Neural cell (in vitro differentiated cells): Measurements from ENCODE around the gene PTGER1. TPM values are rescaled to one million over a fixed set of nuclear protein-coding genes. Genes with fewer than 3 reads are reported as not detected.

Experiments used
- H2AFZ ChIP-seq: fragments of 200-600, 300-800 bp; sonication (generic), shearing (Covaris generic); 2 replicates; pipeline ENCODE4 v1.6.0; 2014; ENCODE audit warnings: low read depth, mild to moderate bottlenecking, antibody characterized with exemption, low read length, moderate library complexity
- H3F3A ChIP-seq: fragments of 200-600 bp; shearing (Covaris generic); 2 replicates; pipeline ENCODE4 v1.6.1; 2016; ENCODE audit warnings: mild to moderate bottlenecking, moderate library complexity, mixed read lengths, antibody characterized with exemption, low read length; ENCODE audit not compliant: insufficient read depth, poor library complexity, severe bottlenecking
- H3K27ac ChIP-seq: fragments of 200-600, 300-800 bp; sonication (generic), shearing (Covaris generic); 2 replicates; pipeline ENCODE4 v1.5.1; 2014; ENCODE audit warnings: mild to moderate bottlenecking, low read length, moderate library complexity
- H3K27me3 ChIP-seq: fragments of 300-800, 200-600 bp; sonication (generic), shearing (Covaris generic); 2 replicates; pipeline ENCODE4 v1.6.0; 2014; ENCODE audit warnings: mild to moderate bottlenecking, low read depth, low read length, moderate library complexity; ENCODE audit not compliant: insufficient read depth
- H3K36me3 ChIP-seq: fragments of 300-800, 200-600 bp; sonication (generic), shearing (Covaris generic); 2 replicates; pipeline ENCODE4 v1.5.1; 2014; ENCODE audit warnings: mild to moderate bottlenecking, antibody characterized with exemption, low read length, moderate library complexity; ENCODE audit not compliant: insufficient read depth
- H3K4me2 ChIP-seq: fragments of 300-800, 200-600 bp; sonication (generic), shearing (Covaris generic); 2 replicates; pipeline ENCODE4 v1.6.0; 2014; ENCODE audit warnings: mild to moderate bottlenecking, low read length
- H3K4me3 ChIP-seq: fragments of 300-800, 200-600 bp; sonication (generic), shearing (Covaris generic); 2 replicates; pipeline ENCODE4 v1.5.1; 2014; ENCODE audit warnings: mild to moderate bottlenecking, low read length, moderate library complexity
- H3K79me2 ChIP-seq: fragments of 200-600 bp; shearing (Covaris generic); replicated peaks from 2 replicates; pipeline ENCODE4 v1.6.0; 2014; ENCODE audit warnings: mild to moderate bottlenecking, low read length, moderate library complexity; ENCODE audit not compliant: insufficient read depth
- H3K9ac ChIP-seq: fragments of 300-800, 200-600 bp; sonication (generic), shearing (Covaris generic); 2 replicates; pipeline ENCODE4 v1.6.1; 2016; ENCODE audit warnings: mild to moderate bottlenecking, low read length, mixed read lengths
- H3K9me2 ChIP-seq: fragments of 200-600 bp; shearing (Covaris generic); 2 replicates; pipeline ENCODE4 v1.6.1; 2016; ENCODE audit warnings: mild to moderate bottlenecking, low read length, mixed read lengths; ENCODE audit not compliant: insufficient read depth
- H3K9me3 ChIP-seq: fragments of 200-600, 300-800 bp; sonication (generic), shearing (Covaris generic); 2 replicates; pipeline ENCODE4 v1.6.1; 2016; ENCODE audit warnings: mild to moderate bottlenecking, mixed run types, low read length, moderate library complexity, mixed read lengths
- H4K20me1 ChIP-seq: fragments of 200-600 bp; shearing (Covaris generic); 2 replicates; pipeline ENCODE4 v1.6.1; 2016; ENCODE audit warnings: mild to moderate bottlenecking, mixed run types; ENCODE audit not compliant: insufficient read depth
- CTCF ChIP-seq: fragments of 450-650 bp; IDR thresholded peaks from 2 replicates; pipeline ENCODE4 v1.5.1; 2014; ENCODE audit warnings: antibody characterized with exemption, mild to moderate bottlenecking, moderate library complexity; ENCODE audit not compliant: poor library complexity, severe bottlenecking
- EP300 ChIP-seq: fragments of 450-650 bp; conservative IDR thresholded peaks from 2 replicates; pipeline ENCODE4 v1.6.1; 2014; ENCODE audit warnings: antibody characterized with exemption, mild to moderate bottlenecking, moderate library complexity; ENCODE audit not compliant: poor library complexity, severe bottlenecking
- EZH2 ChIP-seq: fragments of 200-600, 300-800 bp; shearing (Covaris generic), sonication (generic); IDR thresholded peaks from 2 replicates; pipeline ENCODE4 v1.6.1; 2014; ENCODE audit warnings: antibody characterized with exemption, low read length, borderline replicate concordance, mild to moderate bottlenecking; ENCODE audit not compliant: insufficient read depth, poor library complexity, severe bottlenecking
- MXI1 ChIP-seq: fragments of 450-650 bp; conservative IDR thresholded peaks from 2 replicates; pipeline ENCODE4 v1.6.1; 2014; ENCODE audit warnings: antibody characterized with exemption, mild to moderate bottlenecking; ENCODE audit not compliant: poor library complexity, severe bottlenecking
- POLR2AphosphoS5 ChIP-seq: IDR thresholded peaks from 2 replicates; pipeline ENCODE4 v1.6.1; 2012
- RAD21 ChIP-seq: fragments of 450-650 bp; conservative IDR thresholded peaks from 2 replicates; pipeline ENCODE4 v1.6.1; 2014; ENCODE audit warnings: antibody characterized with exemption, mild to moderate bottlenecking, moderate library complexity
- SMC3 ChIP-seq: fragments of 450-650 bp; conservative IDR thresholded peaks from 2 replicates; pipeline ENCODE4 v1.6.1; 2014; ENCODE audit warnings: antibody characterized with exemption, mild to moderate bottlenecking, moderate library complexity; ENCODE audit not compliant: poor library complexity
- TAF1 ChIP-seq: IDR thresholded peaks from 2 replicates; pipeline ENCODE4 v1.6.1; 2012; ENCODE audit warnings: low read depth
- polyA plus RNA-seq: library from polyadenylated mRNA; depleted of rRNA; stranded (reverse); fragments of >200 nt; gene quantifications from 2 replicates; pipeline ENCODE4 v1.2.3, GENCODE V29; 2014
- TF ChIP-seq, protein P1 (sequence below): IDR thresholded peaks from 2 replicates; pipeline ENCODE4 v1.6.1; 2012; ENCODE audit warnings: borderline replicate concordance

Gene PTGER1
- polyA plus RNA-seq, 1 donor from 2014 or later: not detected

- Histone ChIP-seq H3K36me3 (peaks cover 9% of the 10 kb centered on the region), H4K20me1 (no peaks in the 10 kb centered on the region), H3K9me3 (no peaks in the 10 kb centered on the region), H3K9me2 (no peaks in the 10 kb centered on the region), H3K27me3 (no peaks in the 10 kb centered on the region), H3F3A (no peaks in the 10 kb centered on the region), H3K4me2 (no peak overlapping the region), H3K9ac (no peak overlapping the region), H3K4me3 (no peak overlapping the region), H3K79me2 (no peaks in the 10 kb centered on the region), H3K27ac (no peak overlapping the region), H2AFZ (no peak overlapping the region)
- TF ChIP-seq TAF1 (no peak), MXI1 (no peak), CTCF (no peak), RAD21 (no peak), POLR2AphosphoS5 (no peak), EZH2 (no peak), SMC3 (no peak), EP300 (no peak)
- TF ChIP-seq, protein P1, sequence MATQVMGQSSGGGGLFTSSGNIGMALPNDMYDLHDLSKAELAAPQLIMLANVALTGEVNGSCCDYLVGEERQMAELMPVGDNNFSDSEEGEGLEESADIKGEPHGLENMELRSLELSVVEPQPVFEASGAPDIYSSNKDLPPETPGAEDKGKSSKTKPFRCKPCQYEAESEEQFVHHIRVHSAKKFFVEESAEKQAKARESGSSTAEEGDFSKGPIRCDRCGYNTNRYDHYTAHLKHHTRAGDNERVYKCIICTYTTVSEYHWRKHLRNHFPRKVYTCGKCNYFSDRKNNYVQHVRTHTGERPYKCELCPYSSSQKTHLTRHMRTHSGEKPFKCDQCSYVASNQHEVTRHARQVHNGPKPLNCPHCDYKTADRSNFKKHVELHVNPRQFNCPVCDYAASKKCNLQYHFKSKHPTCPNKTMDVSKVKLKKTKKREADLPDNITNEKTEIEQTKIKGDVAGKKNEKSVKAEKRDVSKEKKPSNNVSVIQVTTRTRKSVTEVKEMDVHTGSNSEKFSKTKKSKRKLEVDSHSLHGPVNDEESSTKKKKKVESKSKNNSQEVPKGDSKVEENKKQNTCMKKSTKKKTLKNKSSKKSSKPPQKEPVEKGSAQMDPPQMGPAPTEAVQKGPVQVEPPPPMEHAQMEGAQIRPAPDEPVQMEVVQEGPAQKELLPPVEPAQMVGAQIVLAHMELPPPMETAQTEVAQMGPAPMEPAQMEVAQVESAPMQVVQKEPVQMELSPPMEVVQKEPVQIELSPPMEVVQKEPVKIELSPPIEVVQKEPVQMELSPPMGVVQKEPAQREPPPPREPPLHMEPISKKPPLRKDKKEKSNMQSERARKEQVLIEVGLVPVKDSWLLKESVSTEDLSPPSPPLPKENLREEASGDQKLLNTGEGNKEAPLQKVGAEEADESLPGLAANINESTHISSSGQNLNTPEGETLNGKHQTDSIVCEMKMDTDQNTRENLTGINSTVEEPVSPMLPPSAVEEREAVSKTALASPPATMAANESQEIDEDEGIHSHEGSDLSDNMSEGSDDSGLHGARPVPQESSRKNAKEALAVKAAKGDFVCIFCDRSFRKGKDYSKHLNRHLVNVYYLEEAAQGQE: no peak
These were observed 28.7 kb downstream of the PTGER1 start for GRCh38 chr19:14446336-14447036.

DNA sequence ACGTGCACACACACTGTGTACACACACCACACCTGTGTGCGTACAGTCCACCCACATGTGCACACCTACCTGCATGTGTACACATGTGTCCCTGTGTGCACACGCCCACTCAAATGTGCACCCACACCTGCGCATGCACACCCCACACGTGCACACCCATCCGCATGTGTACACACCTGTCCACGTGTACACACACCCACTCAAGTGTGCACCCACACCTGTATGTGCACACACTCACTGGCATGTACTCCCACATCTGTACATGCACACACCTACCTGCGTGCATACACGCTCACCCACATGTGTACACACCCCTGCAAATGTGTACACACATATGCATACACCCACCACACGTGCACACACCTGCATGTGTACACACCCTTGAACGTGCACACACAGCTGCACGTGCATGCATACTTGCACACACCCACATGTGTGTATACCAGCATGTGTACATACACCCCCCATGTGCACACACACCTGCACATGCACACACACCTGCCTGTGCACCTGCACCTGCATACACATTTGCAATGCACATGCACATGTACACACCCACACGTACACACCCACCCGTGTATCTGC is 31.4 kb downstream of the PTGER1 start:
- Histone ChIP-seq H3K4me2 (no peak overlapping the region), H3K27ac (no peak overlapping the region)

More for the DNA sequence above, 31.4 kb downstream of the PTGER1 start:
- no peaks in the 10 kb centered on the region for H3K79me2 ChIP-seq
- H3K9me3 ChIP-seq: no peaks in the 10 kb centered on the region
- H2AFZ ChIP-seq: no peak overlapping the region
- H4K20me1 ChIP-seq: no peaks in the 10 kb centered on the region
- H3F3A ChIP-seq: no peaks in the 10 kb centered on the region
- H3K9me2 ChIP-seq: no peaks in the 10 kb centered on the region
- no peak for TF ChIP-seq MXI1
- TF ChIP-seq POLR2AphosphoS5: no peak
- TF ChIP-seq, protein P1: no peak
- TF ChIP-seq EZH2: no peak
- no peak for TF ChIP-seq SMC3
- TF ChIP-seq TAF1: no peak
- no peak for TF ChIP-seq CTCF
- no peak for TF ChIP-seq EP300
- no peak for TF ChIP-seq RAD21
- H3K4me3 ChIP-seq: no peak overlapping the region
- H3K27me3 ChIP-seq: no peaks in the 10 kb centered on the region
- no peak overlapping the region for H3K9ac ChIP-seq
- H3K36me3 ChIP-seq: peaks cover 9% of the 10 kb centered on the region
